Astrocyte of the hippocampus (primary cell): ENCODE data around the gene LIMS1.
"Not testable (repeated sequence)": the region's sequence is repeated elsewhere in the genome, so short reads cannot be mapped to it uniquely, and the experiment has no call there.

Experiments
- DNase-seq: peaks from one replicate; pipeline ENCODE4 v3.0.0; 2011; ENCODE audit warnings: low read depth, low spot score

LIMS1 gene

DNA sequence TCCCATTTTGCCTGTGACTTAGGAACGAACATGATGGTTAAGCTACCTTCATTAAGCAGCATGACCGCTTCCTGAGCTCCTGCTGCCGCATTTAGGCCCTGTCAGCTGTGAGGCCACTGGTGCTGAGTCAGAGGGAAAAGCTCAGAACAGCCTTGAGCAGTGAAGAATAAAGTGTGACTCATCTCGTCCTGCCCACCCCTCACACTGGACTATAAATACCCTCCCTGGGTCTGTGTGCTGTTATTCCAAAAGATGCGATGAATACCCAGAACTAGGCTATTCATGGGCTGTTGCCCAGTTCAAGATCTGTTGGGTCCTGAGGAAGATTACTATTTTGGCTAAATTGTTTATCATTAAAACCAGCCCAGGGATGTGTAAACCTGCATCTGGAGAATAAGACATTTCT is 127.9 kb downstream of the LIMS1 start:
- DNase-seq: peak; percentile 81

GRCh38 chr2:108663346-108663745 is 129.1 kb downstream of the LIMS1 start:
- not testable (repeated sequence) for DNase-seq

- not testable (repeated sequence) for DNase-seq
Observed at GRCh38 chr2:108664089-108664488, 129.8 kb downstream of the LIMS1 start.

DNA sequence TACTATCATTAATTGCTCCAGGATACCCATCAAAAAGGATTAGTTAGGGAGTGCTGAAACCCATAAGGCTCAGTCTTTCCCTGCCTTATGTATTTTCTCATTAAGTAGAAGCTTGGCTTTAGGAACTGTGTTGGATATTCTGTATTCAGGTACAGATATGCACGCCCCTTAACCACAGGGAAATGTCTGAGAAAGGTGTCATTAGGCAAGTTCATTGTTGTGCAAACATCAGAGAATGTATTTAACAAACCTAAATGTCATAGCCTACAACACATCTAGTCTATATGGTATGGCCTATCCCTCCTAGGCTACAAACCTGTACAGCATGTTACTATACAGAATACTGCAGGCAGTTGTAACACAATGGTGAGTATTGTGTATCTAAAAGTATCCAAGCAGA is 130.7 kb downstream of the LIMS1 start:
- DNase-seq: not testable (repeated sequence)

DNA sequence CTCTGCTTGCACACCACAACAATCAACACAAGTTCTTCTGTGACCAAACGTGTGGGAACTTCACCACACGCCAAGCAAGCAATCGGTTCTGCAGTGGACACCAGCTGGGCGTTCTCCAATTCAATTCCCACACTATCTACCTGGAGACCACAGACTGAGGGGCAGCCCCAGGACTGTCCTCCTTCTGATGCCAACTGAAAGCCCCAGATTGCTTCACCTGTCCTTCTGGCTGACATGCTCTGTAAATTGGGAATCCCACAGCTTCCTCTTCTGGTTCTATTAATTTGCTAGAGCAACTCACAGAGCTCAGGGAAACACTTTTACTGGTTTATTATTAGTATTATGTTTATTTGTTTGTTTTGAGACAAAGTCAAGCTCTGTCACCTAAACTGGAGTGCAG is 131.7 kb downstream of the LIMS1 start:
- not testable (repeated sequence) for DNase-seq

DNA sequence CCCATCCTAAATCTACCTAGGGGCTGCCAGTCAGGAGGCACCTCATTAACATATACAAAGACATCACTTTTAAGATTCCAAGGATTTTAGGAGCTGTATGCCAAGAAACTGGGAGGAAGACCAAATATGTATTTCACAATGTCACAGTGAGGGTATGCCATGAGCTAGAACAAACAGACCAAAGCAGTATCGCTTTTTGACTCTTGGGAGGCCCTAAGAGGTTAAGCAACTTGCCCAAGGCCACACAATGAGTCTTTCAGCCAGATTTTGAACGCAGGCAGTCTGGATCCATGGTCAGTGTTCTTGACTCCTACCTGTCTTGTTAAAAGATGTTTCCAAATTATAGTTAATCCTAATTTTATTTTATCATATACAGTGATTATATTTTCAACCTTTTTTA is 132.9 kb downstream of the LIMS1 start:
- not testable (repeated sequence) for DNase-seq

DNA sequence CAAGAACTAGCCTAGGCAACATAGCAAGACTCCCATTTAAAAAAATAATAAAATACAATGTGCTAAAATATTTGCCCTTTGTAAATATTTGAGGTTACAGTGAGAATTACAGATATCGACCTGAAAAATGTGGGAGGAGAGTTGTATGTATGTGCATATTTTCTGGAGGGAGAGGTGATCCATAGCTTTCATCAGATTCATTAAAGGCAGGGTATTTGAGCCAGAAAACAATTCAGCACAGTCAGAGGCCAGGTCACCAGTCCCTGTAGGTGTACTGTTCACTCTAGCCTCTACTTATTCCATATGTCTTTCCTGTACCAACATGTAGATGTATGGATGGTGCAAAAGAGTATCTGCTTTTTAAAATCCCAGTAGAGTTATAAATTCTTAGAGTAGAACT is 136.0 kb downstream of the LIMS1 start:
- DNase-seq: not testable (repeated sequence)

DNA sequence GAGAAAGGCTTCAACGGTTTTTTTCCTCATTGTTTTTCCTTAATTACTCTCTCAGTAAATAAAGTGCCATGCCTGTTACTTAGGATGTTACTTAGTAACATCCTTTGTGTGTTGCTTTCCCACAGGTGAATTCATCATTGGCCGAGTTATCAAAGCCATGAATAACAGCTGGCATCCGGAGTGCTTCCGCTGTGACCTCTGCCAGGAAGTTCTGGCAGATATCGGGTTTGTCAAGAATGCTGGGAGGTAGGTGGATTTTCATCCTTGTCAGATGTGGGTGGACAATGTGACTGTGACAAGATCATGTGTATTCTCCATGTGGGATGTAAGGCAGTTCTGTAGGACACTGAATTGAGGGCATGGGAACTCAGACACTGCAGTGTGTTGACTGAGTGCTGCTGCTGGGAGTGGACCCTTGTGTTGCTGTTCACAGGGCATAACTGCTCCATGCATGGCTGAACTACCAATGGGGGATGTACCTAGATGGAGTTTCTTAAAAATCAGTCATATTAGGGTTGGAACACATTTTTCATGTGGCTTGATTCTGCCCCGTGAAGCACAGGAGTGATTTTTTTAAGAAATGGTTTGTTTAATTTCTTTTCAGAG is 138.0 kb downstream of the LIMS1 start:
- DNase-seq: not testable (repeated sequence)

- not testable (repeated sequence) for DNase-seq
Observed at GRCh38 chr2:108676522-108676921, 142.3 kb downstream of the LIMS1 start.

GRCh38 chr2:108677239-108677744 is 143.0 kb downstream of the LIMS1 start:
- DNase-seq: not testable (repeated sequence)

GRCh38 chr2:108678198-108678651 is 144.0 kb downstream of the LIMS1 start:
- peak; percentile 80 for DNase-seq

GRCh38 chr2:108680805-108681204 is 146.5 kb downstream of the LIMS1 start:
- DNase-seq: not testable (repeated sequence)

GRCh38 chr2:108688818-108689756 is 154.8 kb downstream of the LIMS1 start:
- DNase-seq: not testable (repeated sequence)

- not testable (repeated sequence) for DNase-seq
Observed at GRCh38 chr2:108690001-108690400, 155.7 kb downstream of the LIMS1 start.

GRCh38 chr2:108691447-108691846 is 157.2 kb downstream of the LIMS1 start:
- DNase-seq: no peak

- no peak for DNase-seq
Observed at GRCh38 chr2:108701208-108701607, 166.9 kb downstream of the LIMS1 start.

- DNase-seq: no peak
Observed at GRCh38 chr2:108701806-108702205, 167.5 kb downstream of the LIMS1 start.

- DNase-seq: no peak
Observed at GRCh38 chr2:108704871-108705270, 170.6 kb downstream of the LIMS1 start.

GRCh38 chr2:108707300-108707699 is 173.0 kb downstream of the LIMS1 start:
- DNase-seq: no peak

DNA sequence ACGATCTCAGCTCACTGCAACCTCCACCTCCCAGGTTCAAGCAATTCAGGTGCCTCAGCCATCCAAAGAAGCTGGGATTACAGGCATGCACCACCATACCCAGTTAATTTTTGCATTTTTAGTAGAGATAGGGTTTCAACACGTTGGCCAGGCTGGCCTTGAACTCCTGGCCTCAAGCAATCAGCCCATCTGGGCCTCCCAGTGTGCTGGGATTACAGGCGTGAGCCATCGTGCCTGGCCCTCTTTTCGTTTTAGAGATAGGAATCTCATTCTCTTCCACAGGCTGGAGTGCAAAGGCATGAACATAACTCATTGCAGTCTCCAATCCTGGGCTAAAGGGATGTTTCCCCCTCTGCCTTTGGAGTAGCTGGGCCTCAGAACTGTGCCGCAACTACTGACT is 182.7 kb downstream of the LIMS1 start:
- not testable (repeated sequence) for DNase-seq

DNA sequence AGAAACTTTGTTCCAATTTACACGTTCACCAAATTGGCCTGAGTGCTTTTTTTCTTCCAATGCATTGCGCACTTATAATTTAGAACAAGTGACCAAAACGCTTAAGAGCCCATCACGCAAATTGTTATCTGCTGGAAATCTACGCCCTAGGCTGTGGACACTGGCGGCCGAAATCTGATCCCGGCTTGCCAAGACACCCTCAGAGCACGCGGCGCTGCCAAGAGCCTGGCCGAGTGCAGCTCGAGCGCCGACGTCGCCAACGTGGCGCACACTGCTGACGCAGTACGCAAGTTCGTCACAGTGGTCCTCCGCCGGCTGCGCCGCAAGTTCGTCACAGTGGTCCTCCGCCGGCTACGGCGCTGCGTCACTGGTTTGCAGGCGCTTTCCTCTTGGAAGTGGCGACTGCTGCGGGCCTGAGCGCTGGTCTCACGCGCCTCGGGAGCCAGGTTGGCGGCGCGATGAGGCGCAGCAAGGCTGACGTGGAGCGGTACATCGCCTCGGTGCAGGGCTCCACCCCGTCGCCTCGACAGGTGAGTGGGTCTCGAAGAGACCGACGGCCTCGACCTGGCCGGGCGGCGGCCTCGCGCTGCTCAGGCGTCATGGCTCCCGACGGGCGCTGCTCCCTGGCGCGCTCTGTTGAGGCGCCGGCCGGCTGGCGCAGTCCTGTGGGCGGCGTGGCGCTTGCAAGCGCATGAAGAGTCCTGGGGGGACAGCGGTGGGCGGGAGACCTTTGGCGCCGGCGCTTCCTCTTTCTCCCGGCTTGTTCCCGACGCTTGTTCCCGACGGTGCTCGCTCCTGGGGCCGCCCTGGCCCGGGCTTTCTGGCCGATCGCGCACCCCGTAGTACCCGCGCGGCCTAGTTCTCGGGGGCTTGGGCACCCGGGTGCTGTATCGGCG is 185.1 kb downstream of the LIMS1 start, which contains the start of gene RANBP2:
RANBP2 (plus strand) TSS at position 334 of the 896 bp plus-strand sequence; CDS start at position 459, 125 bp downstream.
- peak; percentile 99 for DNase-seq
